ELR (cell line): ENCODE data around the gene TXNDC11.
"Not testable (repeated sequence)": the region's sequence is repeated elsewhere in the genome, so short reads cannot be mapped to it uniquely, and the experiment has no call there.

Experiments used
- DNase-seq: peaks from one replicate; pipeline ENCODE4 v3.0.0-alpha.2; 2015; ENCODE audit warnings: low read depth

The TXNDC11 gene

GRCh38 chr16:11742536-11743307, at the start of gene TXNDC11:
TSS of gene TXNDC11 (minus strand) at chr16:11742857. CDS start at chr16:11742730, 127 bp downstream.
- peak; percentile 97 for DNase-seq

GRCh38 chr16:11791144-11791828, 48.6 kb upstream of the TXNDC11 start:
- no peak for DNase-seq

- DNase-seq, result no peak
Measured at GRCh38 chr16:11788914-11789313, 46.3 kb upstream of the TXNDC11 start.

- not testable (repeated sequence) for DNase-seq
Measured at GRCh38 chr16:11784980-11785599, 42.4 kb upstream of the TXNDC11 start.

GRCh38 chr16:11784381-11784780, 41.7 kb upstream of the TXNDC11 start:
- not testable (repeated sequence) for DNase-seq

- no peak for DNase-seq
Measured at GRCh38 chr16:11784038-11784369, 41.3 kb upstream of the TXNDC11 start.

GRCh38 chr16:11783319-11784037, 40.8 kb upstream of the TXNDC11 start:
- DNase-seq, result peak; percentile 46

- DNase-seq, result no peak
Measured at GRCh38 chr16:11781773-11782172, 39.1 kb upstream of the TXNDC11 start.

GRCh38 chr16:11780991-11781680, 38.5 kb upstream of the TXNDC11 start:
- DNase-seq, result no peak

- no peak for DNase-seq
Measured at GRCh38 chr16:11779074-11779473, 36.4 kb upstream of the TXNDC11 start.

- DNase-seq, result no peak
Measured at GRCh38 chr16:11774065-11774626, 31.5 kb upstream of the TXNDC11 start.

GRCh38 chr16:11768849-11769248, 26.2 kb upstream of the TXNDC11 start:
- DNase-seq, result no peak

- DNase-seq, result no peak
Measured at GRCh38 chr16:11762431-11762830, 19.8 kb upstream of the TXNDC11 start.

GRCh38 chr16:11759997-11760396, 17.3 kb upstream of the TXNDC11 start:
- DNase-seq, result no peak

GRCh38 chr16:11759163-11759834, 16.6 kb upstream of the TXNDC11 start:
- no peak for DNase-seq

GRCh38 chr16:11757671-11758545, 15.3 kb upstream of the TXNDC11 start:
- DNase-seq, result peak; percentile 45

- DNase-seq, result no peak
Measured at GRCh38 chr16:11756248-11756647, 13.6 kb upstream of the TXNDC11 start.

GRCh38 chr16:11755022-11755760, 12.5 kb upstream of the TXNDC11 start:
- DNase-seq, result no peak

GRCh38 chr16:11752856-11753255, 10.2 kb upstream of the TXNDC11 start:
- DNase-seq, result no peak
